ENCODE measurements around the gene PHLDA3. TPM values are rescaled to one million over a fixed set of nuclear protein-coding genes. Genes with fewer than 3 reads are reported as not detected.

PHLDA3 gene
- total and polyA plus RNA-seq, 2 of the 13 experiments (the other 11 are each of a cell fraction or from before 2014, with no cell fraction given), result 16.7 to 33.6 TPM

DNA sequence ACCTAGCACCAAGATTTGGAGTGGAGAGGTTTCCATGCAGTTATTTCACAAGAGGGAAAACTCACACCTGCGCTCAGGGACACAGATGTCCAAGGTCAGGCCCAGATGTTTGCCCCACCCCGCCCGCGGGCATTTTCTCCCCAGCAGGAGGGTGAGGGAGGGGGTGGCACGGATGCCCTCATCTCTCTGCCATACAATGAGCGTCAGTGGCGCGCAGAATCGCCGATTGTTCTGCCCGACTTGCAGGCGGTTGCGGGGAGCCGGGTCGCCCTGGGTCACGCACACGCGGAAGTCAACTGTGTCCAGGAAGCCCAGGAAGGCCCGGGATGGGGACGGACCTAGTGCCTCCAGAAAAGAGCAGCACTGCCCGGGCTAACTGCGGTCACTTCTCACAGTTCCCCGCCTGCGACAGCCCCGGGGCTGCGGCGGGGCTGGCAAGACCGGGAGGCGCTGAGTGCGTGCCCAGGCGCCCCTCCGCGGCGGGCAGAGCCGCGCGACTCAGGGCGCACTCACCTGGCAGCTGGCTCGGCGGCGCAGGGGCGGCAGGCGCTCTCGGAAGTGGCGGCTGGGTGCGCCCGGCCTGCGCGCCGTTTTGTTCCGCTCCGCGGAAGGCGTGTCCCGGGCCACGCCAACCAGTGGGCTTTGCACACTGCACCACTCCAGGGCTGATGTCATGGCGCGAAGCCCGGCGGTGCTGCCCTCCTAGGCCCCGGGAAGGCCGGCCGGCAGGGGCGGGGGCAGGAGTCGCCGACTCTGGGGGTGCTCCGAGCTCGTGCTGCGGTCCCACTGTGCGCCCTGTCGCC lies 37.8 kb upstream of the PHLDA3 start, which contains the start of gene CSRP1 (continued):
- TF ChIP-seq, protein P1, sequence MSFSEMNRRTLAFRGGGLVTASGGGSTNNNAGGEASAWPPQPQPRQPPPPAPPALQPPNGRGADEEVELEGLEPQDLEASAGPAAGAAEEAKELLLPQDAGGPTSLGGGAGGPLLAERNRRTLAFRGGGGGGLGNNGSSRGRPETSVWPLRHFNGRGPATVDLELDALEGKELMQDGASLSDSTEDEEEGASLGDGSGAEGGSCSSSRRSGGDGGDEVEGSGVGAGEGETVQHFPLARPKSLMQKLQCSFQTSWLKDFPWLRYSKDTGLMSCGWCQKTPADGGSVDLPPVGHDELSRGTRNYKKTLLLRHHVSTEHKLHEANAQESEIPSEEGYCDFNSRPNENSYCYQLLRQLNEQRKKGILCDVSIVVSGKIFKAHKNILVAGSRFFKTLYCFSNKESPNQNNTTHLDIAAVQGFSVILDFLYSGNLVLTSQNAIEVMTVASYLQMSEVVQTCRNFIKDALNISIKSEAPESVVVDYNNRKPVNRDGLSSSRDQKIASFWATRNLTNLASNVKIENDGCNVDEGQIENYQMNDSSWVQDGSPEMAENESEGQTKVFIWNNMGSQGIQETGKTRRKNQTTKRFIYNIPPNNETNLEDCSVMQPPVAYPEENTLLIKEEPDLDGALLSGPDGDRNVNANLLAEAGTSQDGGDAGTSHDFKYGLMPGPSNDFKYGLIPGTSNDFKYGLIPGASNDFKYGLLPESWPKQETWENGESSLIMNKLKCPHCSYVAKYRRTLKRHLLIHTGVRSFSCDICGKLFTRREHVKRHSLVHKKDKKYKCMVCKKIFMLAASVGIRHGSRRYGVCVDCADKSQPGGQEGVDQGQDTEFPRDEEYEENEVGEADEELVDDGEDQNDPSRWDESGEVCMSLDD (CRISPR knock-in tag; IDR thresholded peaks at IDR 0.05; ENCODE audit: borderline replicate concordance), result no peak
- TF ChIP-seq, protein P2, sequence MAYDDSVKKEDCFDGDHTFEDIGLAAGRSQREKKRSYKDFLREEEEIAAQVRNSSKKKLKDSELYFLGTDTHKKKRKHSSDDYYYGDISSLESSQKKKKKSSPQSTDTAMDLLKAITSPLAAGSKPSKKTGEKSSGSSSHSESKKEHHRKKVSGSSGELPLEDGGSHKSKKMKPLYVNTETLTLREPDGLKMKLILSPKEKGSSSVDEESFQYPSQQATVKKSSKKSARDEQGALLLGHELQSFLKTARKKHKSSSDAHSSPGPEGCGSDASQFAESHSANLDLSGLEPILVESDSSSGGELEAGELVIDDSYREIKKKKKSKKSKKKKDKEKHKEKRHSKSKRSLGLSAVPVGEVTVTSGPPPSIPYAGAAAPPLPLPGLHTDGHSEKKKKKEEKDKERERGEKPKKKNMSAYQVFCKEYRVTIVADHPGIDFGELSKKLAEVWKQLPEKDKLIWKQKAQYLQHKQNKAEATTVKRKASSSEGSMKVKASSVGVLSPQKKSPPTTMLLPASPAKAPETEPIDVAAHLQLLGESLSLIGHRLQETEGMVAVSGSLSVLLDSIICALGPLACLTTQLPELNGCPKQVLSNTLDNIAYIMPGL (CRISPR knock-in tag; IDR thresholded peaks at IDR 0.05; ENCODE audit: borderline replicate concordance in 1 of 2, low read depth in 1 of 2), result peak; percentile 18 to 45; a peak in 3 of 4 replicates
- TF ChIP-seq YEATS2 (CRISPR knock-in tag; IDR thresholded peaks at IDR 0.05; ENCODE audit: borderline replicate concordance) (peak; percentile 1; the same call in 1 of the 2 replicates), ZMYM4 (CRISPR knock-in tag; IDR thresholded peaks at IDR 0.05) (0 out of 2 replicates have a peak, but pooled peaks have one; percentile 19), ZNF367 (CRISPR knock-in tag; IDR thresholded peaks at IDR 0.05; ENCODE audit: borderline replicate concordance) (no peak), LCORL (IDR thresholded peaks at IDR 0.05) (no peak), LCORL (CRISPR knock-in tag; IDR thresholded peaks at IDR 0.05) (peak; percentile 55; the same call in 1 of the 2 replicates), CENPT (CRISPR knock-in tag; IDR thresholded peaks at IDR 0.05; ENCODE audit: low read depth) (0 out of 2 replicates have a peak, but pooled peaks have one; percentile 44), ZNF619 (CRISPR knock-in tag; IDR thresholded peaks at IDR 0.05) (no peak), ZNF782 (CRISPR knock-in tag; IDR thresholded peaks at IDR 0.05; ENCODE audit: borderline replicate concordance) (peak; percentile 34; the same call in 1 of the 2 replicates), HDAC2 (CRISPR knock-in tag; IDR thresholded peaks at IDR 0.05) (peak; percentile 34; the same call in 1 of the 2 replicates), ZFX (CRISPR knock-in tag; IDR thresholded peaks at IDR 0.05; ENCODE audit: low read depth) (peak; percentile 57)
- TF ChIP-seq, protein P3, sequence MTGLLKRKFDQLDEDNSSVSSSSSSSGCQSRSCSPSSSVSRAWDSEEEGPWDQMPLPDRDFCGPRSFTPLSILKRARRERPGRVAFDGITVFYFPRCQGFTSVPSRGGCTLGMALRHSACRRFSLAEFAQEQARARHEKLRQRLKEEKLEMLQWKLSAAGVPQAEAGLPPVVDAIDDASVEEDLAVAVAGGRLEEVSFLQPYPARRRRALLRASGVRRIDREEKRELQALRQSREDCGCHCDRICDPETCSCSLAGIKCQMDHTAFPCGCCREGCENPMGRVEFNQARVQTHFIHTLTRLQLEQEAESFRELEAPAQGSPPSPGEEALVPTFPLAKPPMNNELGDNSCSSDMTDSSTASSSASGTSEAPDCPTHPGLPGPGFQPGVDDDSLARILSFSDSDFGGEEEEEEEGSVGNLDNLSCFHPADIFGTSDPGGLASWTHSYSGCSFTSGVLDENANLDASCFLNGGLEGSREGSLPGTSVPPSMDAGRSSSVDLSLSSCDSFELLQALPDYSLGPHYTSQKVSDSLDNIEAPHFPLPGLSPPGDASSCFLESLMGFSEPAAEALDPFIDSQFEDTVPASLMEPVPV (CRISPR knock-in tag; IDR thresholded peaks at IDR 0.05), result peak; percentile 36; the same call in 1 of the 2 replicates
- TF ChIP-seq, protein P4, sequence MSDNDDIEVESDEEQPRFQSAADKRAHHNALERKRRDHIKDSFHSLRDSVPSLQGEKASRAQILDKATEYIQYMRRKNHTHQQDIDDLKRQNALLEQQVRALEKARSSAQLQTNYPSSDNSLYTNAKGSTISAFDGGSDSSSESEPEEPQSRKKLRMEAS (IDR thresholded peaks at IDR 0.05), result peak; percentile 76
- TF ChIP-seq, protein P5, sequence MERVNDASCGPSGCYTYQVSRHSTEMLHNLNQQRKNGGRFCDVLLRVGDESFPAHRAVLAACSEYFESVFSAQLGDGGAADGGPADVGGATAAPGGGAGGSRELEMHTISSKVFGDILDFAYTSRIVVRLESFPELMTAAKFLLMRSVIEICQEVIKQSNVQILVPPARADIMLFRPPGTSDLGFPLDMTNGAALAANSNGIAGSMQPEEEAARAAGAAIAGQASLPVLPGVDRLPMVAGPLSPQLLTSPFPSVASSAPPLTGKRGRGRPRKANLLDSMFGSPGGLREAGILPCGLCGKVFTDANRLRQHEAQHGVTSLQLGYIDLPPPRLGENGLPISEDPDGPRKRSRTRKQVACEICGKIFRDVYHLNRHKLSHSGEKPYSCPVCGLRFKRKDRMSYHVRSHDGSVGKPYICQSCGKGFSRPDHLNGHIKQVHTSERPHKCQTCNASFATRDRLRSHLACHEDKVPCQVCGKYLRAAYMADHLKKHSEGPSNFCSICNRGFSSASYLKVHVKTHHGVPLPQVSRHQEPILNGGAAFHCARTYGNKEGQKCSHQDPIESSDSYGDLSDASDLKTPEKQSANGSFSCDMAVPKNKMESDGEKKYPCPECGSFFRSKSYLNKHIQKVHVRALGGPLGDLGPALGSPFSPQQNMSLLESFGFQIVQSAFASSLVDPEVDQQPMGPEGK (CRISPR knock-in tag; IDR thresholded peaks at IDR 0.05), result peak; percentile 57
- TF ChIP-seq, protein P6, sequence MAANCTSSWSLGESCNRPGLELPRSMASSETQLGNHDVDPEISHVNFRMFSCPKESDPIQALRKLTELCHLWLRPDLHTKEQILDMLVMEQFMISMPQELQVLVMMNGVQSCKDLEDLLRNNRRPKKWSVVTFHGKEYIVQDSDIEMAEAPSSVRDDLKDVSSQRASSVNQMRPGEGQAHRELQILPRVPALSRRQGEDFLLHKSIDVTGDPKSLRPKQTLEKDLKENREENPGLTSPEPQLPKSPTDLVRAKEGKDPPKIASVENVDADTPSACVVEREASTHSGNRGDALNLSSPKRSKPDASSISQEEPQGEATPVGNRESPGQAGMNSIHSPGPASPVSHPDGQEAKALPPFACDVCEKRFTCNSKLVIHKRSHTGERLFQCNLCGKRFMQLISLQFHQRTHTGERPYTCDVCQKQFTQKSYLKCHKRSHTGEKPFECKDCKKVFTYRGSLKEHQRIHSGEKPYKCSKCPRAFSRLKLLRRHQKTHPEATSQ (CRISPR knock-in tag; IDR thresholded peaks at IDR 0.05; ENCODE audit: borderline replicate concordance), result peak; percentile 79; the same call in 1 of the 2 replicates
- TF ChIP-seq, protein P7, sequence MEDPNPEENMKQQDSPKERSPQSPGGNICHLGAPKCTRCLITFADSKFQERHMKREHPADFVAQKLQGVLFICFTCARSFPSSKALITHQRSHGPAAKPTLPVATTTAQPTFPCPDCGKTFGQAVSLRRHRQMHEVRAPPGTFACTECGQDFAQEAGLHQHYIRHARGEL (CRISPR knock-in tag; IDR thresholded peaks at IDR 0.05), result 0 out of 2 replicates have a peak, but pooled peaks have one; percentile 50
